ENCODE results near the gene SON.

The SON gene

GRCh38 chr21:33540711-33541104, 2.1 kb upstream of the SON start:
- TF ChIP-seq CTCF (IDR thresholded peaks at IDR 0.05; ENCODE audit: insufficient read depth, low read length, poor library complexity, severe bottlenecking), result no peak
- H3K4me3 ChIP-seq (replicated peaks; ENCODE audit: low read depth, low read length), result peak overlapping the region; percentile 81
- H3K27me3 ChIP-seq (replicated peaks; ENCODE audit: control insufficient read depth, insufficient read depth, low read length), result no peaks in the 10 kb centered on the region
- no peak for DNase-seq (ENCODE audit: extremely low read depth, insufficient read length)
- H3K36me3 ChIP-seq (ENCODE audit: control insufficient read depth, insufficient read depth, low read length), result peaks cover 10% of the 10 kb centered on the region

DNA sequence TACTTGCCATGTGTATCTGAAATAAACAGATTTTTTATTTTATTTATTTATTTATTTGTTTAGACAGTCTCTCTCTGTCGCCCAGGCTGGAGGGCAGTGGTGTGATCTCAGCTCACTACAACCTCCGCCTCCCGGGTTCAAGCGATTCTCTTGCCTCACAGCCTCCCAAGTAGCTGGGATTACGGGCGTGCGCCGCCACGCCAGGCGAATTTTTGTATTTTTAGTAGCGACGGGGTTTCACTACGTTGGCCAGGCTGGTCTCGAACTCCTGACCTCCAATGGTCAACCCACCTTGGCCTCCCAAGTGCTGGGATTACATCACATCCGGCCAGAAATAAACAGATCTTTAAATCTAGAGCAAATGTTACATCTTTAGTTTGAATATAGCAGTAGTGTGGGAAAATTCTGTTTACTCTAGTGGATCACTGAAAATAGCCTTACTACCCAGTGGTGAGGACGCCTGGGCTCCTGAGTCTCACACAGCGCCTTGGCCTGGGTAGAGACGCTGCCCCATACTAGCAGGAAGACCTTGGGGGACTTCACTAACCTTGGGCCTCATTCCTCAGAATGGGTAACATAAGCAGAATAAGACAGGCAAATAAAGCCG, 1.6 kb upstream of the SON start:
- no peak for TF ChIP-seq CTCF (IDR thresholded peaks at IDR 0.05; ENCODE audit: insufficient read depth, low read length, poor library complexity, severe bottlenecking)
- Histone ChIP-seq H3K36me3 (ENCODE audit: control insufficient read depth, insufficient read depth, low read length) (peaks cover 9% of the 10 kb centered on the region), H3K27me3 (replicated peaks; ENCODE audit: control insufficient read depth, insufficient read depth, low read length) (no peaks in the 10 kb centered on the region), H3K4me3 (replicated peaks; ENCODE audit: low read depth, low read length) (peak overlapping the region; percentile 81)
- peak; percentile 47 for DNase-seq (ENCODE audit: extremely low read depth, insufficient read length)

GRCh38 chr21:33541756-33542639, 840 bp upstream of the SON start, which contains the start of gene GART:
GART (minus strand) TSS chr21:33542117; CDS start chr21:33539315, 2,802 bp downstream.
- peak within 1 kb of the TSS; percentile 88 for H3K4me3 ChIP-seq (replicated peaks; ENCODE audit: low read depth, low read length)
- no peaks in the 10 kb centered on the region for H3K27me3 ChIP-seq (replicated peaks; ENCODE audit: control insufficient read depth, insufficient read depth, low read length)
- peak; percentile 93 for DNase-seq (ENCODE audit: extremely low read depth, insufficient read length)
- peaks cover 5% of the 10 kb centered on the region for H3K36me3 ChIP-seq (ENCODE audit: control insufficient read depth, insufficient read depth, low read length)
- no peak for TF ChIP-seq CTCF (IDR thresholded peaks at IDR 0.05; ENCODE audit: insufficient read depth, low read length, poor library complexity, severe bottlenecking)

DNA sequence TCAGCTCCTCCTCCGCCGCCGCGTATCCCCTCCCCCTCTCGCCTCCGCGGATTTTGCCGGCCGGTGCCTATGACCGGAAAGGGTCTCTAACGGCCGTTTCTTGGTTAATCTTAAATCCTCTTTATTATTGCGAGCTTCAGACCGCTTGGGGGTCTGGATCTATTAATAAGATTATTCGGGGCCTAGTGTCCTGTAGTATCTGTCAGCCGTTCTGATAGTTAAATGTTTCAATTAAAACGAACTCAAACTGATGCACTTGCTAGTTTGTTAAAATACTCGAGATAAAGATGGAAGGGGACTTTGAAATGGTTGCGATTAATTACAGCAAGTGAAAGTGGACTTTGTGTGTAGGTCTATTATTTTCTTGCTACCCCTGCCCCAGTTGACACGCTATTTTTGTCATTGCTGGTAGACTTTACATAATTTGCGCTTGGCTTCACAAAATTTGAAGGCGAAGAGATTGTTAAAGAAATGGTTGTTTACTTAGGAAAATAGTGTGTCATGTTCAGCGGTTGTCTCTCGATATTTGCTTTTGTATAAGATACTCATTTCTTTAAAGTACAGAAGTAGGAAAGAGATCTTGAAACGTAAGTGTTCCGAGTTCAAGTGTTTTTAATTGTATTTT, 779 bp downstream of the SON start:
- Histone ChIP-seq H3K36me3 (ENCODE audit: control insufficient read depth, insufficient read depth, low read length) (peaks cover 3% of the 10 kb centered on the region; the same call in 1 of the 2 replicates), H3K4me3 (replicated peaks; ENCODE audit: low read depth, low read length) (peak overlapping the region; percentile 88), H3K27me3 (replicated peaks; ENCODE audit: control insufficient read depth, insufficient read depth, low read length) (no peaks in the 10 kb centered on the region)
- DNase-seq (ENCODE audit: extremely low read depth, insufficient read length), result peak; percentile 83
- no peak for TF ChIP-seq CTCF (IDR thresholded peaks at IDR 0.05; ENCODE audit: insufficient read depth, low read length, poor library complexity, severe bottlenecking)

DNA sequence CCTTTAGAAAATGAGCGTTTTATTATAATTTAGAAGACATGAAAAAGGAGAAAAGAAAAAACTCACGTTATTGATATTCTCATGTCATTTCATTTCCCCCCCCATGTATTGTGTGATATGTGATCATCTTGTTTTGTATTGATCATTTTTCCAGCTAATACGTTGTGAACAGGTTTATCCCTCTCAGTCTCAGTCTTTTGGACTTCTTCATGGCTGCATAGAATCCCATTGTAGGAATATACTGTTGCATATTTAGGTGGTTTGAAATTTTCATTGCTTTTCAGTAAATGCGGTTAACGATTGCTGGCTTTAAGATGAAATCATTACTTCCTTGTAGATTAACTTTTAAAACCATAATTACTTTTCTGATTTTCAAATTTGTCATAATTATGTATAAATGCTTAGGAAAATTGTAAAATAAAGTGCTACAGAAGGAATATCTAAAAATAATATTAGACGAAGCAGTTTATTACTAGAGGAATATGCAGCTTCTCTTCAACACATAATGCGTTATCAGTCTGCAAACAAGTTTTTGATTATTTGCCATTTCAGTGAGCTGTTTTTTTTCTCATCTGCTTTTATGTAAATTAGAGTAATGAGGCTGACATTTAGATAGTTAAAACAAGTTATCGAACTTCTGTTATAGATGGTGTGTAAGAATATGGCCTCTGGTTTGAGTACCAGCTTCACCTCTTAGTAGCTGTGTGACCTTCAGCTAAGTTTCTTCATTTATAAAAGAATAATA, 1.8 kb downstream of the SON start:
- no peak for TF ChIP-seq CTCF (IDR thresholded peaks at IDR 0.05; ENCODE audit: insufficient read depth, low read length, poor library complexity, severe bottlenecking)
- Histone ChIP-seq H3K36me3 (ENCODE audit: control insufficient read depth, insufficient read depth, low read length) (peaks cover 2% of the 10 kb centered on the region; the same call in 1 of the 2 replicates), H3K27me3 (replicated peaks; ENCODE audit: control insufficient read depth, insufficient read depth, low read length) (no peaks in the 10 kb centered on the region), H3K4me3 (replicated peaks; ENCODE audit: low read depth, low read length) (peak overlapping the region; percentile 88)
- DNase-seq (ENCODE audit: extremely low read depth, insufficient read length), result no peak

All from GM06990 (cell line).